ENCODE data around the gene IFNK.
A peak's percentile ranks its signal among the peaks of the same experiment; 100 is the strongest.

Gene IFNK

DNA sequence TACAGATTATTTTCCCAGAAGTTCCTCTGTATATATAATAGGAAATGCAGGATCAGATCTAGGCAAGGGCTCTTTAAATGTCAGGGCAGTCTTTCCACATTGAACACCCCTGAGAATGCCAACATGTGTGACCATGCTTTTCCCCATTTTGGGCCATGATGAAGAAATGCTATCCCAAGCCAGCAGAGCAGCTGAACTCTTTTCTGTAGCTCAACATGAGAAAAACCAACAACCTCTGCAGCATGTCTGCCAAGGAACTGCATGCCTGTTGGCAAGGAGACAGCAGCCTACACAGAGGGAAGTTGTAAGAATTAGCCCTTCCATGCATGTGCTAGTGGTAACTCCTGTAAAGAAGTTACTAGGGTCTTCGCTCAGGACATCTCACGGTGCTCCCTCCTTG lies 9.5 kb upstream of the IFNK start:
- no peak for DNase-seq

DNA sequence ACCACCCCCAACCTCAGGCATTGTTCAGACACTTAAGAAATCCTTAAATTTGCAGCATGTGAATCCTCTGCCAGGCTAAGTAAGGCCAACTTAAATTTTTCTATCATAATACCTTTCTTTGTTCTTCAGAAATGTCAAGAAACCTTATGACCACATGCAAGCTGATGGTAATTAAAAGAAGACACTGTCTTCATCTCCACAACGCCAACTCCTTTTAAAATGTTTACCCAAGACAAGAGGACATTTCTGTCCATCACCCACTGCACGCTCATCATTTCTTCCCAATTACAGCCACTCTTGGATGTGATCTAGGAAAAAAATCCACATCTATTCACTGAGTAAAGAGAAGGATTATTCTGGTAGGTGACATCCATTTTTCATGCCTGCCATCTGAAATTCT lies 6.1 kb upstream of the IFNK start:
- DNase-seq = no peak

DNA sequence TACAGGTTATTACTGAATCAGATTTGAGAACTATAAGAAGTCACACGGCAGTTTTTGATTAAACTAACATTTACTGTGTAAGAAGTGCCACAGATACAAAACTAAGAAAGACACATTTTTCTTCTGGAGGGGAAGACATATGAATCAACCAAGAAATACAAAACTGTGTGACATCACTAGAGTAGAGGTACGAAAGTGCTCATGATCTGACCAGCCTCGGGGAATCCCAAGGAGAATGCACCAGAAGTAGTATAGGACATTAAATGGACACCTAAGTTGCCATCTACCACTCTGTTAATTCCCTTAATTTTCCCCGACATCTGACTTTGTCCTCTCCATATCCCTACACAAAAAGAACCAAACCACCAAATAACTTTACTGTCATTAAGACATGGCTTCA lies 5.3 kb upstream of the IFNK start:
- no peak for DNase-seq

DNA sequence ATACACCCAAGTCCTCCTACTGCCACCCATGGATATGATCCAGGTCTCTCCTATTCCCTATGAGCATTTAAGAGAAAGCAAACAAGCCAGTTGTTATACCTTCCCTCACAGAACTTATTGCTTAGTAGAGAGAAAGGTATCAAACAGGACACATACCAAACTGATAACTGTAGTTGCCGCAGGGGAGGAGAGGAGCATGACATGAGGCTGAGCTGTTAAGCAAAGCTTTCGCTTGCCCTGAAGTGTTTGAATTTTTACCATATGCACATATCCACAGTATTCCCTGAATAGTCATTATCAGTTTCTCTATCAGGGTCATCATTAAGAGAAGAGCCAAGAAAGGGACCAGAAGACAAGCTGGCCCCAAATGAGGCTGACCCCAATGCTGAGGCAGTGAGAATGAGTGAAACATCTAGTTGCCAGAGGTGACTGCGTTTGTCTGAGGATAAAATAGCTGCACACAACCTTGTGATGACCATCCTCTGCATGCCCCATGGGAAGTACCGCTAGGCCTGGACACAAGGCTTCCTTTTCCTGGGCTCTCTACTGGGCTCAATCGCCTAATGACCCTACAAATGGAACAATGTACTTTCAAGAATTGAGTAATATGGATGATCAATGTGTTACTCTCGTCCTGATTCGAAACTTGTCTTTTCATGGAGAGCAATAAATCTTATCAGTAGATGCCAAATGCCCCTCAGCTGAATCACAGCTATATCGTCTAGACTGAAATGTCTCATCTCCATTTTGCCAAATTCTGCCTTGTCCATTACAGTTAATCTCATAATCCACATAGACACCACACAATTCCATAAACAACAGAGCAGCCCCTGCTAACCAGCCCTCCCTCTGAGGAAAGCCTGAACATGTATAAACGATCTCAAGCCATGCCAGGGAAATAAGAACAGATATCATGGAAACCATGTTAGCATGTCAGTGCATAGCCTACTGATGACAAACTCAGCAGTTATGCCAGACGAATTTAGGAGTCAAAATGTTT lies 4.3 kb upstream of the IFNK start:
- DNase-seq = no peak

DNA sequence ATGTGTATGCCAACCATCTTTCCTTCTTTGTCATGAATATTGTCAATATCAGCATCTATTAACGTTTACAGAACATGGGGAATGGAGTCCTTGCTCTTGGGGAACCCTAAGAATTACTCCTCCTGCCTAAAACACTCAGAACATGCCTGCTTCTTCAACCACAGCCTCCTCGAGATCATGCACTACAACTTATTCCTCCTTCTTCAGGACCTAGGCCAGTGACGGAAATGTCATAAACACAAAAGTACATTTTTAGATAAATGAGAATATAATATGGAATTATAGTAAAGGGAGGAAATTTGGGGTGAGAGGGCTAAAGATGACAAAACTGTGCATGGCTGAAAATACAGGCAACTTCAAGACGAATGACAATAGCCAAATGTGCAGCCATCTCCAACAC lies 3.1 kb upstream of the IFNK start:
- no peak for DNase-seq

DNA sequence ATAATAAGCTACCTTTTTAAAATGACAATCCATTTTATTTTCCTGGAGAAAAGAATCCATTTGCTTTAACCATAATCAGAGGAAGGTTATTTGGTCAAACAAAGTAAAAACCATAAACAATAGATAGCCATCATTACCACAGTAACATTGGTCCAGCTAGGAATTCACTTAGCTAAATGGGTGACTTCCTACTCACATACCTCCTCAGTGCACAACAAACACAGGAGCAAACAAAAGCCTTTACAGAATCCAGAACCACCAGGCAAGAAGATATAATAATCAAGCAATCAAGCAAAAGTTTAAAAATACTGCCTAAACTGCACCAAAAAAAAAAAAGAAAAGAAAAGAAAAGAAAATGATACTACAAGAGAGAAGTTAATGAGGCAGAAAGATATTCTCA lies 949 bp upstream of the IFNK start:
- no peak for DNase-seq

DNA sequence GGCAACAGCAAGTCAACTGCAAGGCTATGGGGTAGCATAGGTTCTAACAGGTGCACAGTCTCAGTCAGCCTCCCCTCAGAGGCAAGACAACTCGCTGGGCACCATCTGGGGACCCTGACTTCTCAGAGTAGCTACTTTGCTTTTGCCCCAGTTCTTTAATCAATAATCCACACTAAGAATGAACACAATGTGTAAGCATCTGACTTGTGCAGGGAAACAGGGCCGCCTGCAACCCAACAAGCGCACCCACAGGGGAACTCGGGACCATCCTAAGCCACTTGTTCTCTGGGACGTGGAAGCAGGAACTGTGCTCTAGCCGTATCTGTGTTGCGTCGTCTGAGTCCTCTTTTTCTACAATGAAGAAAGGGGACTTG lies 3.6 kb downstream of the IFNK start:
- DNase-seq = no peak

DNA sequence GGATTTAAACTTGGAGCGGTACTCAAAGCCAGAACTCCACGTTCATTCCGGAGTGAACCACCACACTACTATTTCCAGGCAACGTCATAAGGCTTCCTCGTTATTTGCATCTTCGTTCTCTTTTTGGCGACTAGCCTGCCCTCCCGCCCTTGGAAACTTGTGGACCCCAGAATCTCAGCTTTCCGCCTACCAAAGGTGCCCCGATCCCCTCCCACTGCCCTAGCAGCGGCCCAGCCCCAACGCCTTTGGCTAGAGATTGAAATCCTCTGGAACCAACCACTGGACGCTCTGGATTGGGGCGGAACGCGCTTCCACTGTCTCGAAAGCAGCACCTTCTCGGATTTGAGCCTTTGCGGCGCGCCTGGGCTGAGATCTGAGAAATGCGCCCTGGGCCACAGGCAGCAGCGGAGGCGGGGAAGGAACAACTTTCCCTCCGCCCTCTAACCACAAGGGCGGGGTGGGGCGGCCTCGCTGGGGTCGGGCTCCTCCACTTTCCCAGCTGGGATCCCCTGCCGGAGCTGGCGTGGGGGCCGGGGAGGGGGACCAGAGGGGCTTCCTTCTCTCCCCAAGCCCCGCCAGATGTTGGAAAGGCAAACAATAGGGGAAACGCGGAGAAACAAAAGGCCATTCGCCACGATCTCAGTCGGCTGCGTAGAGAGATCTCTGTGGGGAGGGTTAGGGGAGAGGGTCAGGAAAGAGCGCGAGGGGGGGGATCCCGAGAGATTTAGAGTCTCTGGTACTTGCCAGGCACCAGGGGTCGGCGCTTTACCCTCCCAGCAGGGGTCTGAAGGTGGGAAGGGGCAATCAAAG lies 4.2 kb downstream of the IFNK start:
- DNase-seq = peak; percentile 87

DNA sequence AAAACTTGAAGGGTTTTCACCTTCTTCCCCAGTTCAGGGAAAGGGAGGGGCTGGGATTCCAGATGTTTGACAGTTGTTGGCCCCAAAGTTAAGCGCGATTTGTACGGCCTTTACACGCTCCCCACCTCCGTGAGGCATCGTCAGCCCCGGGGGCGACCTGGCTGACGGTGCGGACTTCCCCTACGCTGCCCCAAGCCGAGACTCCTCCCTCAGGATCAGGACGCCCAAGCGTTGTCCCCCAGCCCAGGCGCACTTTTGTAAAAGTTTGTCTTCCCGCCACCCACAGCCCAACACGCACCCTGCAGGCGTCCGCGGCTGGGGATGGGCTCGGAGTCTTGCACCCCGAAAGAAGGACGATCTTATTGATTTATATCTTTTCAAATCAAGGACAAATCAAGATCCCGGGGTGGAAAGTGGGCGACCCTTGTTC lies 4.8 kb downstream of the IFNK start:
- DNase-seq = peak; percentile 92

DNA sequence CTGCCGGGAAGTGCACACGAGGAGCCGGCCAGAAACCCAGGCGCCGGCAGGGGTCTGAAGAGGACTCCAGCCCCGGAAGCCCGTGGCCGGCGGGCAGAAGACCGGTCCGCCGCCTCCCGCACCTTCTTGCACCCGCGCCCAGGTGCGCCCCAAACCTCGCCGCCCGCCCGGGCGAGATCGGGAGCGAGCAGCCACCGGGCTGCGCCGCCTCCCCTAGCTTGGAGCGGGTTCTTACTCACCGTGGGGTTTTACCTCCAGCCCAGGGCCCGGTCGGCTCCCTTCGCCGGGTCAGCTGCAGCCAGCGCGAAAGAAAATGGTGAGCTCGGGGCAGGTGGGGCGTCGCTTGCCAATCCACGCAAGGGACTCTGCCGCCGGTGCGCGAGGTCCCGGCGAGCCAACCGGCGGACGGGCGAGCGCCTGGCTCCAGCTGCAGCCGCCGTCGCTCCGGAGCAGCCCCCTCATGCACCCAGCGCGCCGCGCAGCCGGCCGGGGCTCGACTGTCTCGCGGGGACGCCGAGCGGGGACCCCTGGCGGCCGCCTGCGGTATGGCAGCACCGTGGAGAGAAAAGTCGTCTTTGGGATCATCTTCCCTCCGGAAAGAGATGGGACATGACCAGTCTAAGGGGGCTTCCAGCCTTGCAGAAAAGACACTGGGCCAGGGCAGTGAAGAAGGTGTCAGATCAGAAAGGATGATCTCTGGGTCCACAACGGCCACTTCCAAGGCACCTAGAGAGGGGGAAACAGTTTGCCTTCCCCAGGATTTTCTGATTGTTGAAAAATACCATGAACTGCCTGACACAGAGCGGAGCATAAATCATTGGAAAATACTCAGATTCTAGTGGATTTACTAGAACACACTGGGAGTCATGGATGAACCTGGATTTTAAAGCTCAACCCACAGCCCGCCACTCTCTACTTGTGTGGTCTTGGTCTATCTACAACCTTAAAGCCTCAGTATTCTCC lies 5.5 kb downstream of the IFNK start, which contains the start of gene MOB3B:
Gene MOB3B (minus strand): TSS at position 499 of the 963 bp plus-strand sequence. CDS start 74,264 bp downstream, outside the sequence.
- peak; percentile 89 for DNase-seq

DNA sequence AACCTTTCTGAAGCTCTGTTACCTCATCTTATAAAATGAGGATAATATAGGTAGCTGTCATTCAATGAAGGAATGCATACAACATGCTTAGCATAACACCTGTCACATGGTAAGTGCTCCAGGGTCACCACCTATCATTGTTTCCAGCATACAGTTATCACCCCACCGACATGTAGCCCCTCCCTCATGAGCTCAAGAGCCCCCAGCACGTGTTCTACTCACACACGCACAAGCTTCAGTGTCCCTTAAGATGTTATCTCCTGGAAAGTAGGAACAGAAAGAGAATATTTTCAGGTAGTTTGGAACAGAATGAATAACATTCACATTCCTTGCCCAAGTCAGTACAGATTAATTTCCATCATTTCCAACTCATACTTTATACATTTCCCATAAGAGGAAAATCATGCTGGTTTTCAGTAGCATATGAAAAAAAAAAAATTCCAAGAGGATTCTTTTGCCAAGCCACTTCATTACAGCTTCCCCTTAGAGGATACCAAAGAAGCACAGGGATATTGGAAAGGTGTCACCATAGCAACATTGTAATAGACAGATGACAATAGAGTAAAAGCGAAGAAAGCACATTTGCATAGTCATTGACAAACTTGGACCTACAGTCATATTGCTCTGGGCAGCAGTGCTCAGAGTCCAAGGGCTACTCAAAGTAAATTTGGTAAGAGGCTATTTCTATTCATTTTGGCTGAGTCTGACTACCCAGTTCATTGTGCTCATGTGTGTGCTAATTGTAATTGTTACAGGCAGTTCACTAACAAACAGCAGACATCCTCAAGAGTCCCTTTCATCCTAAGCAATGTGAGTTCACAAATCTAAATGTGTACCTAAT lies 7.0 kb downstream of the IFNK start:
- no peak for DNase-seq

DNA sequence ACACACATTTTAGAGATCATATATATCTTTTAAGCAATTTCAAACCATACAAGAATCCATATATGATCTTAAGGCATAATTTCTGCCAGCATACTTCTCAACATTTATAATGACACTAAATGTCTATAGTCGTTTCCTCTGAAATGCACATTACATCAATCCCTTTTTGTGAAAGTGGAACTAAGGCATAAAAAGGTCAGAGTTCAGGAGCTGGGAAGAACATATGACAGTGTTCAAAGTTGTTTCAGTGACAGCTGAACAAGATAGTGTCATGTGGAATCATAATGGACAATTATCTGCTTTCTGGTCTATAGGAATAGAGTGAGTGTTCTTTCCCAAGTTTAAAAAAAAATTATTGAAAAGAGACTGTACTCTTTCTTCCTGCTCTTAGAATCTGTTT lies 8.0 kb downstream of the IFNK start:
- peak; percentile 74 for DNase-seq

DNA sequence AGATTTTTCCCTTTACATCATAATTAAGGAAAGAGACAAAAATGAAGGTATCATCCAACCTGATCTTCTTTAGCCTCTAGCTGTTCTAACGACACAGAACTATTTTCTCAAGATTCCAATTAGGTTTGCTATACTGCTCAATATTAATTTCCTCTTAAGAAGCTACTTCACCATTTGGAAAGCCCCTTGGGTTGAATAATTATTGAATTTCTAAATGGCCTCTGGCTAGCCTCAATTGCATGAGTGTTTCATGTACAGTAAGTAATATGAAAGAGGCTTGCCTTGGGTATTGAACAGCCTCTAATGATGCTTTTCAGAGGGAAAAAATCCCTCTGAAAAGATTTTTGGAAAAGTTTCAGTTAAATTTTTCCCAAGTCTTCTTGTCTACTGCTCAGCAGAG lies 9.2 kb downstream of the IFNK start:
- DNase-seq = no peak

DNA sequence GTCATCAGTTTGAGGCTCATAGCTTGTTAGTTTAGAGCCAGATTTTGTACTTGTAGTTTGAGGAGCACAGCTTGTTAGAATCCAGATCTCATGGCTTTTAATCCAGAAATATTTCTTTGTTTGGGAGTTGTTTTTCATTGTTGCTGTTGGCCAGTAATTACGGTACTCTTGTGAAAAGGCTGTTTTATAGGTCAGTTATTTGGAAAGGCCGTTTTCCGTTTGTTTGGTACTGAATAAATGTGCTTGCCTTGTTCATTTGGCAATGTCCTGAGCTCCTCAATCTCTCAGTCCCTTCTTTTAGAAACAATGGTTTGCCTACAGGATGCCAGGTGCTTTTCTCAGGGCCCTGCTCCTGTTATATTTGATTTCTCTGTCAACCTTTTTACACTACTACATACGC lies 10.0 kb downstream of the IFNK start:
- no peak for DNase-seq

DNA sequence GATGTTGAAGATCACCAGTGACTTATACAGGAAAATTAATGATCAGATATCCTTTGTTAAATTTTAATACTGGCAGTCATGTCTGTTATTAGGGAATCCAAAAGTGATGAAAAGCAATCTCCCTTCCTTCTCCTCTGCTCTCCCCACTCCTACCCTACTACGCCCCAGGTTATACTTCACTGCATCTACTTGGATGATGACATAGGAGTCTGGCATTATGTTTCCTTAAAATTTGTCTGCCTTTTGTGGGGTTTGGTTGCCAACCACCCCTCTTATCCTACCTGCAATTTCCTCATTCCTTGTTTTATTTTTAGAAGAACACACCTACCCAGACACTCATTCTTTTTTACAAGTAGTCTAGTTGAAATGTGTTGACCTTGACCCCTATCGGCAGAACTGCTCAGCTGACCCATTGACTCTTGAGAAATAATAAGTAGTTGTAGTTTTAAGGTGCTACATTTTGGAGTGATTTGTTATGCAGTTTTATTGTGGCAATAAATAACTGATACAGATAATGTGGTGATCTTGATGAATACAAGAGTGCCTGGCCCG lies 10.6 kb downstream of the IFNK start:
- no peak for DNase-seq

DNA sequence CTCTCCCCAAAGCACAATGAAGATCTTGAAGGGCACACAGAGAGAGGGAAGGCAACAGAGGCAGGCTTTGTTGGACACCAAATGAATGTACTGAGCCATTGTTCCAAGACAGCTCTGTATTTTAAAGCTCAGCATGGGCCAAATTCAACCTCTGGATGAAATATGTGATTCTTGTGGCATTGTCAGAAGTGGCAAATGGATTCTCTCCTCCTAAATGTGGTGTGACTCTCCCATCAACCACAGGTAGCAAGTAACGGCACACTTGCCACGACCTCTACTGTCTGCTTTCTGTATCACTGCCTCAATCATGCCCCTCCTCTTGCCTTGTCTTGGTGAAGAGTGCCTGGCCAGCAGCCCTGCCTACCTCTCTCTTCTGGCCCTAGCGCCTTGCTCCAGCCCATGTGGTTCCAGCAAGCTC lies 11.6 kb downstream of the IFNK start:
- no peak for DNase-seq

DNA sequence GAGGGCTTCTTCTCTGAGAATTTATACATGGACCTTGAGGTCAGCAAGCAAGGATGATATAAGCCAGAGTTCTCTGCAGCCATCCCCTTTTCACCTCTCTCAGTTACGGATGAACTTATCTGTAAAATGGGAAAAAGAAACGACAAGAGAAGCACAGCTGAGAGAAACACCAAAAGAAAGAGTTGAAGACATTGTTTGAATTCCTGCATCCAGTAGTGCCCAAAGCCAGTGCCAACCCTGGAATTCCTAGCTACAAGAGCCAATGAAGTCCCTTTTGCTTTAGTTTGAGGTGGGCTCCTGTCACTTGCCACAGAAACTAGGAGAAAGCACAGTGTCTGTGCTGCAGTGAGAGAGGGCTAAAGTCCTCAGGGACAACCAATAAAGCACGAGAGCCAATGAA lies 12.1 kb downstream of the IFNK start:
- DNase-seq = no peak

DNA sequence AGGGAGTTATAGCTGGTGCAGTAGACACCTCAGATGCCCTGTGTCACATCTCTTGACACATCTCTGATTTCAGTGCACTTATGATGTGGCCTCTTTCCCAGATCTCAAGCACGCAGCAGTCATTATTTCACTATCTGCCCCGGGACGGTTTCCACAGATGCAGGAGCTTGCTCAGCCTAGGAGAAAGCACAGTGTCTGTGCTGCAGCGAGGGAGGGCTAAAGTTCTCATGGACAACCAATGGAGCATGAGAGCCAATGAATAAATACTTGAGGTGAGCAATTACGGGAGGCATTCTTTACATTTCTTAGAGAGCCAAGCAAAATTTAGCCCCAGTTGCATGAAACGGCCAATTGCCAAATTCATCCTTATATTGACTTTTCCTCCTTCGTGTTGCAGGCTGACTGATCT lies 12.9 kb downstream of the IFNK start:
- no peak for DNase-seq

DNA sequence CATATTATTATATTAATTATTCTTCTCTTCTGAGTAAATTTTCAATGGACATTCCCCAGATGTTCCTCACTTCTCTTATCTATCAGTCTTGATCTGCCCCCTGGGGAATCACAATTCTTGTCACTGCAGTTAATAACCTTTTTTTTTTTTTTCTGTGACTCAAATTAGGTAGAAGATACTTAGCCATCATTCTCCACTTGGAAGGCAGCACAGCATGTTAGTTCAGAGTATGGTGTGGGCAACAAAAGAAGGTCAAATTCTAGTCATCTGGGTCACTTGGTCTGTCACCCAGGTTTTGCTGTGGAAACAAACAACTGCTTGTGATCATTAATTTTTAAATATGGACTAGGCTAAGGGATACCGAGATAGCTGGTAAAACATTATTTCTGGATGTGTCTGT lies 13.7 kb downstream of the IFNK start:
- no peak for DNase-seq

DNA sequence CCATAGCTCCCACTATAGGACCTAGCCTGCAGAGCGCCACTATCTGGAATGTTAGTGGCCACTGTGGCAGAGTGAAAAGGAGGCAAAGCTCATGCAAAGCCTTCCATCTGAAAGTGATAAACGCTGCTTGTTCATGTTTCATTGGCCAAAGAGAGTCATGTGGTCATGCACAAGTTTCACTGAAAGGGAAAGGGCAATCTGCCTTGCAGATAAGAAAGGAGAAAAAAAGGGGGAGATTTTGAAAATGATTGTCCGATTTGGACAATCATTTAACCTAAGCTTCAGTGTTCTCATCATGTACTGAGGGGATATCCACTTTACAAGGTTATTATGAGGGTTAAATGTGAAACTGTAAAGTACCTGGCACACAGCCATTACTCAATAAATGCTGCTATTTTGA lies 14.6 kb downstream of the IFNK start:
- DNase-seq = no peak
